ENCODE results near the gene LRP2.

The LRP2 gene

DNA sequence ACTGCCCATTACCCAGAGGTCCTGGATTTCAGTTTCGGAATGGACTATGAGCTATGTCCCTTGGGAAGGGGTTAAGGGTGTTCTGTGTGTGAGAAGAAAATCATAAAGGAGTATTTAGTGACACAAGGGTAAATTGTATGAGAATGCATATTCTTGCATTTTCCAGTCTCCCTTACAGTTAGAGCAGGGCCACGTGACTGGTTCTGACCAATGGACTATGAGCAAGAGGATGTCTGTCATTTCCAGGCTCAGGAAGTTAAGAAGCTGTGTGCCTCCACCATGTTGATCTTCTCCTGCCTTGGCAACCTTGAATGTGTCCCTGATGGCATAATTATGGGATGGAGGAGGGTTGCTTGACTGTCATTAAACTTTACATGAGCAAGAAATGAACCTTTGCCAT is 198.0 kb downstream of the LRP2 start:
- TF ChIP-seq, protein P1, sequence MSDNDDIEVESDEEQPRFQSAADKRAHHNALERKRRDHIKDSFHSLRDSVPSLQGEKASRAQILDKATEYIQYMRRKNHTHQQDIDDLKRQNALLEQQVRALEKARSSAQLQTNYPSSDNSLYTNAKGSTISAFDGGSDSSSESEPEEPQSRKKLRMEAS (IDR thresholded peaks at IDR 0.05; ENCODE audit: low read depth, low read length) = no peak
- TF ChIP-seq POLR2A (IDR thresholded peaks at IDR 0.05; ENCODE audit: extremely low read depth, insufficient read length) (no peak), MYC (IDR thresholded peaks at IDR 0.05; ENCODE audit: low read depth, low read length) (no peak)
- TF ChIP-seq, protein P2, sequence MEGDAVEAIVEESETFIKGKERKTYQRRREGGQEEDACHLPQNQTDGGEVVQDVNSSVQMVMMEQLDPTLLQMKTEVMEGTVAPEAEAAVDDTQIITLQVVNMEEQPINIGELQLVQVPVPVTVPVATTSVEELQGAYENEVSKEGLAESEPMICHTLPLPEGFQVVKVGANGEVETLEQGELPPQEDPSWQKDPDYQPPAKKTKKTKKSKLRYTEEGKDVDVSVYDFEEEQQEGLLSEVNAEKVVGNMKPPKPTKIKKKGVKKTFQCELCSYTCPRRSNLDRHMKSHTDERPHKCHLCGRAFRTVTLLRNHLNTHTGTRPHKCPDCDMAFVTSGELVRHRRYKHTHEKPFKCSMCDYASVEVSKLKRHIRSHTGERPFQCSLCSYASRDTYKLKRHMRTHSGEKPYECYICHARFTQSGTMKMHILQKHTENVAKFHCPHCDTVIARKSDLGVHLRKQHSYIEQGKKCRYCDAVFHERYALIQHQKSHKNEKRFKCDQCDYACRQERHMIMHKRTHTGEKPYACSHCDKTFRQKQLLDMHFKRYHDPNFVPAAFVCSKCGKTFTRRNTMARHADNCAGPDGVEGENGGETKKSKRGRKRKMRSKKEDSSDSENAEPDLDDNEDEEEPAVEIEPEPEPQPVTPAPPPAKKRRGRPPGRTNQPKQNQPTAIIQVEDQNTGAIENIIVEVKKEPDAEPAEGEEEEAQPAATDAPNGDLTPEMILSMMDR (IDR thresholded peaks at IDR 0.05; ENCODE audit: low read depth, low read length) = no peak
- DNase-seq (ENCODE audit: low read depth) = no peak
- no peak overlapping the region for H3K4me3 ChIP-seq (ENCODE audit: low read depth, low read length)

DNA sequence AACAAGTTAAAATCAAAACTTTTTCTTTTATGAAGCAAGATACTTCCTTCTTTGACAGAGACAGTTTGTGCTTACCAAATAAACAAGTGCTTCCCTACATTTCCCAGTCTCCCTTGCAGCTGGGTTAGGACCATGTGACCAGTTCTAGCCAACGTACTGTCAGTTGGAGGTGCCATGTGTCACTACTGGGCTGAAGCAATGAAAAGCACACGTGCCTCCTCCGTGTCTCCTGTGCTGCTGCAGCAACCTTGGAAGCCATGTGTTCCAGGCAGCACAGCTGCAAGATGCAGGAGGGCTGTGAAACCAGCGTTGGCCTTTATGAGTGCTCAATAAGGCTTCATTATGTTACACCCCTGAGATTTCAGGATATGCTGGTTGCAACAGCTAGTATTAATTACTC is 199.7 kb downstream of the LRP2 start:
- H3K4me3 ChIP-seq (ENCODE audit: low read depth, low read length) = no peak overlapping the region
- peak; percentile 15 for DNase-seq (ENCODE audit: low read depth)
- TF ChIP-seq, protein P2 (IDR thresholded peaks at IDR 0.05; ENCODE audit: low read depth, low read length) = no peak
- TF ChIP-seq, protein P1 (IDR thresholded peaks at IDR 0.05; ENCODE audit: low read depth, low read length) = peak; percentile 82
- TF ChIP-seq MYC (IDR thresholded peaks at IDR 0.05; ENCODE audit: low read depth, low read length) = no peak
- no peak for TF ChIP-seq POLR2A (IDR thresholded peaks at IDR 0.05; ENCODE audit: extremely low read depth, insufficient read length)

DNA sequence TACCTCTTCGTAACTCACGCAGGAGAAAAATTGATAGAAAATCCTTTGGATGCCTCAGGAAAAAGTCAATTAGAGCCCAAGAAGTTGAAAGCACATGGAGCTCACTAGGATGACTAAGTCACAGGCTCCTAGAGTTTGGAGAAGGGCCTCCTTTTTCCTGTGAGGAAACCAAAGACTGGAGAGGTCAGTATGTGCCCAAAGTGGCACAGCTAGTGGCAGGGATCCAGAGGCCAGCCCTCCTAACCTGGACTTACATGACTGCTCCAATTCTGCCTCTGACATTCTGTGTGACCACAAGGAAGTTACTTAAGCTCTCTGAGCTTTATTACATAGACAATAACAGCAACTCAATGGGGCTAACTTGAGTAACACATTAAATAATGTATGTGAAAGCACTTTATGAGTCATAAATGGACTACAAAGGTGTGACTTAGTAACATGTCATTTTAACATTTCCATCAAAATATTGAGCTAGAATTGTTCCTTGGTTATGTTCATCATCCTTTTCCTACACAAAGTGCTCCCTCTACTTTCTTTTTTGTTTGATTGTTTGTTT is 201.3 kb downstream of the LRP2 start:
- H3K4me3 ChIP-seq (ENCODE audit: low read depth, low read length) = no peak overlapping the region
- TF ChIP-seq, protein P2 (IDR thresholded peaks at IDR 0.05; ENCODE audit: low read depth, low read length) = no peak
- TF ChIP-seq, protein P1 (IDR thresholded peaks at IDR 0.05; ENCODE audit: low read depth, low read length) = no peak
- no peak for DNase-seq (ENCODE audit: low read depth)

DNA sequence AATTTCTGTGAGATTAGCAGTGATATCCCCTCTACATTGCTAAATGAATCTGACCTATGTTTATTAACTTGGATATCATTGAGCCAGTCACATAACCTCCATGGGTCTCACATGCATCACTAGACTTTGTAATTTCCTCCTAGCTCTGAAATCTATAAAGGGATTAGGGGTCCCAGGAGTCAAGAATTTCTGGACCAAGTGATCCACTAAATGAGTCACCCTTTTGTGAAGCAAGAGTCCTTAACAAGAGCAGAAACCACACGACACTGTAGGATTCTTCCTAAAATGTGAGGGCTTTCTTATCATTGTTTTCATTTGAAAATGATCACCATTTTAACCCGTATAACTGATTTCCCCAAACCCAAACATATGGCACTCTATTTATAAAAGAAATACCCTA is 202.6 kb downstream of the LRP2 start:
- DNase-seq (ENCODE audit: low read depth) = peak; percentile 79
- no peak overlapping the region for H3K4me3 ChIP-seq (ENCODE audit: low read depth, low read length)
- TF ChIP-seq MYC (IDR thresholded peaks at IDR 0.05; ENCODE audit: low read depth, low read length) = no peak
- TF ChIP-seq POLR2A (IDR thresholded peaks at IDR 0.05; ENCODE audit: extremely low read depth, insufficient read length) = no peak
- TF ChIP-seq, protein P2 (IDR thresholded peaks at IDR 0.05; ENCODE audit: low read depth, low read length) = no peak
- TF ChIP-seq, protein P1 (IDR thresholded peaks at IDR 0.05; ENCODE audit: low read depth, low read length) = no peak

DNA sequence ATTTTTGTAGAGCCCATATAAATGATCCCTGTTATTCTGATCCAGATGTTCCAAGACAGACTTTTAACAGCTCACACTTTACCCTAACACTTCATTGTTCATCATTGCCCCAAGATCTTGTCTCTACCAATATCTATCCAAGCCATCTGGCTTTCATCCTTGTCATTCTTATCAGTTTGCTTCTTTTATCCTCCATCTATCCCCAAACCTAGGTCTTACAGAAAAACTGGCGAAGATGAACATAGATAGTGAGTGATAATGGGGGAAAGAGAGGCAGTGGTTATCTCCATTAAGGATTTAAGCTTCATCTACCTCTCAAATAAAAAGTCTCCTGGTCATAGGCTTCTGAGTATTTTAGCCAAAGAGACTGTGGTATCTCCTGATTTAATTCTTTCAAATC is 203.5 kb downstream of the LRP2 start:
- DNase-seq (ENCODE audit: low read depth) = no peak
- no peak overlapping the region for H3K4me3 ChIP-seq (ENCODE audit: low read depth, low read length)
- TF ChIP-seq, protein P2 (IDR thresholded peaks at IDR 0.05; ENCODE audit: low read depth, low read length) = no peak
- TF ChIP-seq MYC (IDR thresholded peaks at IDR 0.05; ENCODE audit: low read depth, low read length) = no peak
- TF ChIP-seq, protein P1 (IDR thresholded peaks at IDR 0.05; ENCODE audit: low read depth, low read length) = no peak

DNA sequence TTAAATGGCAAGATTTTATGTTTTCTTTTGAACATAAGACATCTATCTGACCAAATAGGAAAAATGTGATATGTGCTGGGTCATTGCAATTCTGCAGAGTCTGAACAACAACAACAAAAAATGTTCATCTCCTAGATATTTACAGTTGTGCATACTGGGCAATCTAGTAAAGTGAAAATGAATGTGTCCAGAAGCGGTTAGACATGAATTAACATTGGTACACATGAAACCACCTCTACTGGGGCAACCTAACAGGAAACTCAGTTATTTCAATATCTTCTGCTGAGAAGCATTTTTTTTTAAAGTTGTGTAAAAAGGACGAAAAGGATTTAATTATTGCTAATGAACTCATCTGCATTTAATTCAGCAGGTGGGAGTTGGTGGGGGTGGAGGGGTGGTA is 216.1 kb downstream of the LRP2 start:
- H3K4me3 ChIP-seq (ENCODE audit: low read depth, low read length) = no peak overlapping the region
- TF ChIP-seq POLR2A (IDR thresholded peaks at IDR 0.05; ENCODE audit: extremely low read depth, insufficient read length) (no peak), MYC (IDR thresholded peaks at IDR 0.05; ENCODE audit: low read depth, low read length) (no peak)
- TF ChIP-seq, protein P2 (IDR thresholded peaks at IDR 0.05; ENCODE audit: low read depth, low read length) = no peak
- TF ChIP-seq, protein P1 (IDR thresholded peaks at IDR 0.05; ENCODE audit: low read depth, low read length) = no peak
- DNase-seq (ENCODE audit: low read depth) = no peak

All from NB4 (cell line).